Ectodermal cell (in vitro differentiated cells): ENCODE data around the gene GSAP.

ENCODE experiments used
- H3K27ac ChIP-seq: 2 replicates; pipeline ENCODE4 v1.7.0; 2013; ENCODE audit warnings: mild to moderate bottlenecking, low read depth, low read length; ENCODE audit not compliant: insufficient read depth, poor library complexity, severe bottlenecking
- H3K27me3 ChIP-seq: 2 replicates; pipeline ENCODE4 v1.7.0; 2013; ENCODE audit warnings: mild to moderate bottlenecking, low read length; ENCODE audit not compliant: insufficient read depth, control insufficient read depth, poor library complexity, severe bottlenecking
- H3K36me3 ChIP-seq: one replicate; pipeline ENCODE4 v1.7.0; 2013; ENCODE audit warnings: low read length; ENCODE audit not compliant: control insufficient read depth, insufficient read depth
- H3K4me1 ChIP-seq: one replicate; pipeline ENCODE4 v1.7.0; 2013; ENCODE audit warnings: low read length; ENCODE audit not compliant: control insufficient read depth, insufficient read depth
- H3K4me3 ChIP-seq: 2 replicates; pipeline ENCODE4 v1.7.0; 2013; ENCODE audit warnings: low read depth, low read length, control low read depth; ENCODE audit not compliant: insufficient read depth
- H3K9me3 ChIP-seq: 2 replicates; pipeline ENCODE4 v1.7.0; 2013; ENCODE audit warnings: mild to moderate bottlenecking, low read length, moderate library complexity; ENCODE audit not compliant: control insufficient read depth
- WGBS, 2 experiments: methylation state at CpG; one replicate each; pipeline ENCODE4 v1.1.7; 2013; ENCODE audit warnings: missing lambda C conversion rate in 2 of 2; 5-methylcytosine and 5-hydroxymethylcytosine counted together

The GSAP gene

GRCh38 chr7:77426052-77426404 is 9.9 kb upstream of the GSAP start:
- H3K27me3 ChIP-seq = no peaks in the 10 kb centered on the region
- no peaks in the 10 kb centered on the region for H3K36me3 ChIP-seq
- H3K9me3 ChIP-seq = no peaks in the 10 kb centered on the region
- H3K4me1 ChIP-seq = peaks cover 46% of the 10 kb centered on the region
- WGBS, 2 experiments = 10 to 25% methylated on average over 4 to 5 of the region's 5 CpGs
- H3K4me3 ChIP-seq = no peak overlapping the region
- peak overlapping the region; percentile 44 for H3K27ac ChIP-seq

DNA sequence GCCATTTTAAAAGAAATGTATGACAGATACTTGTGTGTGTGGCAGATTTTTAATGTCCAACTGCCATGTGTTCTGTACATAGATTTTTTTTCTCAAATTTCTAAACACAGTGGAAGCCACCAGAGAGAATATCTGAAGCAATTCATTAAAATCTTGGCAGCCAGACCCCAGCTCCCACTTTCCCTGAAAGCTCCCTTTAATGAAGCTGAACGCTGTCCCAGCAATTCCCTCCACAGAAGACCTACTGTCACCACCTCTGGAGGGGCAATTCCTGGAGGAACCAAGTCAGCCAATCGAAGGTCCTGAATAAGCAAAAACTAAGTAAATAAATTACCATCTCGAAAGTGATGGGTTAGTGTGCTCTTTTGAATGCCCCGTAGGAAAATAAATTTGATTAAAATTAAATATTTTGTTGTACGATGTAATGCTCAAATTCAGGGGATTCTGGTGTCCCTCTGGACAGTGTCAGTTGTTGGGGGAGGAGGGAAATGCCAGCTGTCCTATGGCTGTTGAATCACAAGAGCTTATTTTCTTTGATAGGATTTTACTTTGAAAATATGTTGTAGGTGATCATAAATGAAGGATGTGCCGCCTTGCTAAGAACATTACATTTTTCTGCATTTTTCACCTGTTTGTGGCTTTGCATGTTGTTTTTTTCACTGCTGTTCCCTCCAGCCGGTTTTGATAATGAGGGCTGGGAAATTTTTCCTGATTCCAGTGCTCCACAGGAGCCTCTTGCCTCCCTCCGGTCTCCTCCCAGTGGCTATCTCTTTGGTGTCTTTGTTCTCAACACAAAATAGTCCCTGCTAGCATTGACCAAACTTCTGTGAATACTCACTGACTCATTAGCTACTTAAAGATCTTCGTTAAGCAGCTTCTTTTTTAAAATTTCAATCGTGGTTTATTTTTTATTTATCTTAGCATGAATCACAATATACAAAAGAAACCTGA is 9.2 kb upstream of the GSAP start:
- H3K27me3 ChIP-seq = no peaks in the 10 kb centered on the region
- no peak overlapping the region for H3K4me3 ChIP-seq
- H3K36me3 ChIP-seq = no peaks in the 10 kb centered on the region
- 5 to 6% methylated on average over 8 of the region's 10 CpGs for WGBS, 2 experiments
- no peaks in the 10 kb centered on the region for H3K9me3 ChIP-seq
- H3K27ac ChIP-seq = peak overlapping the region; percentile 47
- H3K4me1 ChIP-seq = peaks cover 40% of the 10 kb centered on the region

GRCh38 chr7:77422500-77422899 is 6.4 kb upstream of the GSAP start:
- no peaks in the 10 kb centered on the region for H3K36me3 ChIP-seq
- no peak overlapping the region for H3K4me3 ChIP-seq
- H3K4me1 ChIP-seq = peaks cover 14% of the 10 kb centered on the region
- H3K27ac ChIP-seq = no peak overlapping the region
- H3K9me3 ChIP-seq = no peaks in the 10 kb centered on the region
- H3K27me3 ChIP-seq = no peaks in the 10 kb centered on the region

- H3K4me1 ChIP-seq = peaks cover 4% of the 10 kb centered on the region
- WGBS, 2 experiments = 89 to 91% methylated on average over 4 of the region's 4 CpGs
- no peaks in the 10 kb centered on the region for H3K36me3 ChIP-seq
- no peaks in the 10 kb centered on the region for H3K9me3 ChIP-seq
- no peak overlapping the region for H3K27ac ChIP-seq
- H3K27me3 ChIP-seq = peaks cover 13% of the 10 kb centered on the region
- H3K4me3 ChIP-seq = no peak overlapping the region
Measured at GRCh38 chr7:77420986-77421672, 5.0 kb upstream of the GSAP start.

DNA sequence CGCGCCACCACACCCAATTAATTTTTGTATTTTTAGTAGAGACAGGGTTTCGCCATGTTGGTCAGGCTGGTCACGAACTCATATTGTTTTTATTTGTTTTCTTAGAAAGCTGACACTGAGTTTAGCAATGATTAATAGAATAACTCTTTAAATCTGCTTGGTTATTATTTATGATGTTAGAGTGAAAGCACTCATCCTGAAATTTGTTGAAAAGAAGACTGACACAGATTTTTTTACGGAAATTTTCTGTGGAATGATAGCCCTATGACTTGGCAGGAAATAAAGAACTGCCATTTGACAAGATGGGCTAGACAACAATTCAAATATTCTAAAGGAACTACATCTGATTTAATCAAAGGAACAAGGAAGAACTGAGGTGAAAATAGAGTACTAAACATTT is 4.3 kb upstream of the GSAP start:
- Histone ChIP-seq H3K27me3 (peaks cover 20% of the 10 kb centered on the region), H3K27ac (no peak overlapping the region), H3K4me1 (peaks cover 2% of the 10 kb centered on the region), H3K4me3 (no peak overlapping the region), H3K9me3 (no peaks in the 10 kb centered on the region), H3K36me3 (no peaks in the 10 kb centered on the region)
- WGBS, 2 experiments = 84 to 98% methylated on average over 5 of the region's 5 CpGs

GRCh38 chr7:77419102-77419501 is 3.0 kb upstream of the GSAP start:
- Histone ChIP-seq H3K27ac (no peak overlapping the region), H3K9me3 (no peaks in the 10 kb centered on the region), H3K36me3 (no peaks in the 10 kb centered on the region), H3K27me3 (peaks cover 33% of the 10 kb centered on the region), H3K4me3 (no peak overlapping the region), H3K4me1 (peaks cover 2% of the 10 kb centered on the region)
- 89 to 92% methylated on average over 3 to 4 of the region's 4 CpGs for WGBS, 2 experiments

DNA sequence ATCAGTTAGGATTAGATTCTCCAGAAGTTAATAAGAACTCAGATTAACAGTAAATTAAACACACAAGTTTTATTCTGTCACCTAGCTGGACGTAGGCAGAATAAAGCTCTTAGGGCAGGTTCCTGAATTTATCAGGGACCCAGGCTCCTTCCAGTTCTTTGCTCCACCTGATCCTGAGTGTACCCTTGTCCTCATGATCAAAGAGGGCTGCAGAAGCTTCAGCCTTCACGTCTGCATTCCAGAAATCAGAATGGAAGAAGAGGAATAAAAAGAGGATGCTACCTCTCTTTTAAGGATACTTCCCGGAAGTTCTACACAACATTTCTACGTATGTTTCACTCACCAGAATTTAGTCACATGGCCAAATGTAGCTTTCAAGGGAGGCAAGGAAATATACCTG is 1.7 kb upstream of the GSAP start:
- peaks cover 37% of the 10 kb centered on the region for H3K27me3 ChIP-seq
- no peak overlapping the region for H3K4me3 ChIP-seq
- 89 to 95% methylated on average over 4 of the region's 4 CpGs for WGBS, 2 experiments
- no peaks in the 10 kb centered on the region for H3K36me3 ChIP-seq
- H3K4me1 ChIP-seq = peaks cover 2% of the 10 kb centered on the region
- no peaks in the 10 kb centered on the region for H3K9me3 ChIP-seq
- no peak overlapping the region for H3K27ac ChIP-seq

GRCh38 chr7:77416621-77417371 is 647 bp upstream of the GSAP start:
- H3K9me3 ChIP-seq = no peaks in the 10 kb centered on the region
- H3K36me3 ChIP-seq = no peaks in the 10 kb centered on the region
- peak overlapping the region; percentile 47 for H3K4me3 ChIP-seq
- WGBS, 2 experiments = 62 to 63% methylated on average over 20 of the region's 20 CpGs
- no peak overlapping the region for H3K27ac ChIP-seq
- peaks cover 2% of the 10 kb centered on the region for H3K4me1 ChIP-seq
- peaks cover 37% of the 10 kb centered on the region for H3K27me3 ChIP-seq

DNA sequence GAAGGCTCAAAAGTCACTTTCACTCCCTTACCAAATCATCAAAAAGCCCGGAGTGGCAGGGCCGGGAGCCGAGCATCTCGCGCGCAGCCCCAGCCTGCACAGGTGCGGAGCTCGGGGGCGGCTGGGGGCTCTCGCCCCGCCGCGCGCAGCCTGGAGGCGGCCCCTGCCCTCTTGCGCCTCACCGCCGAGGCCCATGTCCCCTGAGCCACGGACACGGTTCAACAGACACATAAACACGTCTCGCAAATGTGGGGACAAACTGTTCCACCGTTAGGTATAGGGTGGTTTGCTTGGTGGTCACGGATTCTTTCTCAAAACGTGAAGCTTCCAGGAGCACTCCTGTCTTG is 700 bp downstream of the GSAP start:
- 8 to 11% methylated on average over 25 of the region's 25 CpGs for WGBS, 2 experiments
- Histone ChIP-seq H3K27ac (no peak overlapping the region), H3K4me3 (peak overlapping the region; percentile 47), H3K9me3 (no peaks in the 10 kb centered on the region), H3K36me3 (no peaks in the 10 kb centered on the region), H3K27me3 (peaks cover 37% of the 10 kb centered on the region), H3K4me1 (peaks cover 2% of the 10 kb centered on the region)

DNA sequence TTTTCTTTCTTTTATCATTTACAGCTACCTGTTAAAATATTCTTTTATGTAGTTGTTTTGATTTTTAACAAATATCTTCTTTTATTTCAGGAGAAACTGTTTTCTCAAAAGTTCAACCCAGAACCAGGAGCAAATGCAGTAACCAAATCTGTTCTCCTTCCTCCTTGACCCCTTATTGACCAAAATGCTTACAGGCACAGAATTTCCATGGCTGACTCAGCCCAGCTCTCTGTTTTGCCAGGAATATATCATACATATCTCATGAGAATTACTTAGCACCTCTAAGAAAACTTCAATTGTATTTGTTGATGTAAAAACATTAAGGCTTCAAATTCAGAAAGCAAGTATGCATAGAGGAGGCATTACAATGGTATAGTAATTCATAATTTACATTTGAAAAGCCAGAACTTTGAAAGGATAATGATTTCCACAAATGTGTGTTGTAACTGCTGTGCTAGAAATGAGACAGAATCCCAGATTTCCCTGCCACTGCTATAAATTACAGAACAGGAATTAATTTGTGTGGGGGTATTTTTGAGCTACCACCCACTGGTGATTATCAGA is 2.2 kb downstream of the GSAP start:
- H3K27ac ChIP-seq = no peak overlapping the region
- no peak overlapping the region for H3K4me3 ChIP-seq
- peaks cover 37% of the 10 kb centered on the region for H3K27me3 ChIP-seq
- no peaks in the 10 kb centered on the region for H3K36me3 ChIP-seq
- H3K9me3 ChIP-seq = no peaks in the 10 kb centered on the region
- H3K4me1 ChIP-seq = peaks cover 2% of the 10 kb centered on the region
